Liver (tissue), 9 donors: ENCODE measurements around the gene TPRG1L. TPM values are rescaled to one million over a fixed set of nuclear protein-coding genes. Genes with fewer than 3 reads are reported as not detected.
"Not testable (repeated sequence)": the region's sequence is repeated elsewhere in the genome, so short reads cannot be mapped to it uniquely, and the experiment has no call there.

Experiments
- DNase-seq: peaks from one replicate; pipeline ENCODE4 v3.0.0-alpha.2; 2017; ENCODE audit warnings: low spot score
- H3K27ac ChIP-seq, 2 donors: one replicate each; pipeline ENCODE4 v1.7.0; 2013; ENCODE audit warnings: inconsistent platforms in 2 of 2, low read length in 2 of 2, control low read depth in 1 of 2, low read depth in 1 of 2, mild to moderate bottlenecking in 1 of 2
- H3K27me3 ChIP-seq, 4 donors: one replicate each; pipeline versions ENCODE4 v1.6.1 to v1.7.0; 2013; ENCODE audit warnings: low read length in 3 of 4, inconsistent platforms in 1 of 4, mild to moderate bottlenecking in 1 of 4, moderate library complexity in 1 of 4; ENCODE audit not compliant: control insufficient read depth in 4 of 4, insufficient read depth in 4 of 4
- H3K36me3 ChIP-seq, 4 donors: one replicate each; pipeline versions ENCODE4 v1.6.1 to v1.7.0; 2013; ENCODE audit warnings: low read length in 3 of 4, mild to moderate bottlenecking in 3 of 4, low read depth in 1 of 4, moderate library complexity in 1 of 4; ENCODE audit not compliant: control insufficient read depth in 4 of 4, insufficient read depth in 3 of 4
- H3K4me1 ChIP-seq, 4 donors: one replicate each; pipeline versions ENCODE4 v1.6.1 to v1.7.0; 2013; ENCODE audit warnings: low read length in 3 of 4, mild to moderate bottlenecking in 3 of 4, moderate library complexity in 1 of 4; ENCODE audit not compliant: control insufficient read depth in 4 of 4, insufficient read depth in 4 of 4
- H3K4me3 ChIP-seq, 3 donors: one replicate each; pipeline versions ENCODE4 v1.6.1 to v1.7.0; 2013; ENCODE audit warnings: low read length in 3 of 3, control low read depth in 1 of 3, low read depth in 1 of 3, mild to moderate bottlenecking in 1 of 3
- H3K9ac ChIP-seq, 2 donors: one replicate each; pipeline ENCODE4 v1.7.0; 2013; ENCODE audit warnings: low read length in 2 of 2, mild to moderate bottlenecking in 2 of 2, moderate library complexity in 2 of 2, control low read depth in 1 of 2, low read depth in 1 of 2
- H3K9me3 ChIP-seq, 4 donors: one replicate each; pipeline versions ENCODE4 v1.6.1 to v1.7.0; 2013; ENCODE audit warnings: low read length in 3 of 4; ENCODE audit not compliant: control insufficient read depth in 4 of 4
- ATF3 ChIP-seq: IDR thresholded peaks from 2 replicates; pipeline ENCODE4 v1.6.1; 2016; ENCODE audit warnings: antibody characterized with exemption
- EGR1 ChIP-seq, 2 donors: IDR thresholded peaks; 2 replicates each; pipeline ENCODE4 v1.6.1; 2016 to 2018; ENCODE audit warnings: antibody characterized with exemption in 2 of 2, low read depth in 2 of 2
- FOXA1 ChIP-seq: IDR thresholded peaks from 2 replicates; pipeline ENCODE4 v1.6.1; 2016; ENCODE audit warnings: antibody characterized with exemption
- FOXA2 ChIP-seq: IDR thresholded peaks from 2 replicates; pipeline ENCODE4 v1.6.1; 2016; ENCODE audit warnings: antibody characterized with exemption
- GABPA ChIP-seq, 2 donors: IDR thresholded peaks in 1 of 2; conservative IDR thresholded peaks in 1 of 2; 2 replicates each; pipeline ENCODE4 v1.6.1; 2016; ENCODE audit warnings: antibody characterized with exemption in 2 of 2, mild to moderate bottlenecking in 1 of 2, moderate library complexity in 1 of 2
- HNF4A ChIP-seq, 2 donors: conservative IDR thresholded peaks; 2 replicates each; pipeline ENCODE4 v1.6.1; 2016; ENCODE audit warnings: antibody characterized with exemption in 2 of 2, mild to moderate bottlenecking in 2 of 2
- HNF4G ChIP-seq: IDR thresholded peaks from 2 replicates; pipeline ENCODE4 v1.6.1; 2016; ENCODE audit warnings: antibody characterized with exemption
- JUND ChIP-seq, 2 donors: IDR thresholded peaks; 2 replicates each; pipeline ENCODE4 v1.6.1; 2016; ENCODE audit warnings: antibody characterized with exemption in 2 of 2
- NR2F2 ChIP-seq: IDR thresholded peaks from 2 replicates; pipeline ENCODE4 v1.6.1; 2016; ENCODE audit warnings: antibody characterized with exemption
- RAD21 ChIP-seq, 2 donors: IDR thresholded peaks; 2 replicates each; pipeline ENCODE4 v1.6.1; 2016; ENCODE audit warnings: antibody characterized with exemption in 2 of 2, mild to moderate bottlenecking in 2 of 2
- REST ChIP-seq: IDR thresholded peaks from 2 replicates; pipeline ENCODE4 v1.6.1; 2016; ENCODE audit warnings: antibody characterized with exemption, mild to moderate bottlenecking
- RXRA ChIP-seq, 2 donors: IDR thresholded peaks; 2 replicates each; pipeline ENCODE4 v1.6.1; 2017 to 2018; ENCODE audit warnings: antibody characterized with exemption in 2 of 2, mild to moderate bottlenecking in 1 of 2
- SP1 ChIP-seq: IDR thresholded peaks from 2 replicates; pipeline ENCODE4 v1.6.1; 2018; ENCODE audit warnings: antibody characterized with exemption, mild to moderate bottlenecking
- YY1 ChIP-seq: IDR thresholded peaks from 2 replicates; pipeline ENCODE4 v1.6.1; 2016; ENCODE audit warnings: antibody characterized with exemption, mild to moderate bottlenecking
- ZBTB33 ChIP-seq: IDR thresholded peaks from 2 replicates; pipeline ENCODE4 v1.6.1; 2016; ENCODE audit warnings: antibody characterized with exemption
- WGBS: extraction: QIAGEN DNeasy Blood & Tissue Kit; methylation state at CpG from one replicate; pipeline ENCODE4 v1.1.7; 2013; 5-methylcytosine and 5-hydroxymethylcytosine counted together
- polyA plus RNA-seq, 2 donors: library from polyadenylated mRNA; stranded (reverse) in 1 of 2; unstranded in 1 of 2; fragments of 200-250 nt in 1 of 2; fragments of >200 nt in 1 of 2; fragmentation: Nextera tagmentation in 1 of 2; extraction: Ambion mirVana in 1 of 2; gene quantifications; one replicate each; pipeline versions ENCODE4 v1.2.1 to v1.2.3, GENCODE V29; 2013 to 2015
- total RNA-seq, 2 donors: library from RNA; depleted of rRNA; stranded (reverse); fragments of >200 nt; gene quantifications; one replicate each; pipeline ENCODE4 v1.2.3, GENCODE V29; 2014
- donor health status: healthy.
- donor health status: healthy.
- donor health status: healthy.
- donor health status: healthy.
- donor health status: healthy.

The TPRG1L gene
- total and polyA plus RNA-seq, 4 donors = 29.3 to 51.0 (median 43.9) TPM

GRCh38 chr1:3579626-3580025 is 45.2 kb upstream of the TPRG1L start:
- DNase-seq = no peak
- WGBS = 82% methylated on average over 16 of the region's 16 CpGs
- Histone ChIP-seq H3K27ac (no peak overlapping the region), H3K4me3 (no peak overlapping the region), H3K9ac (no peak overlapping the region), H3K36me3 (no peaks in the 10 kb centered on the region), H3K4me1 (no peaks in the 10 kb centered on the region), H3K9me3 (no peaks in the 10 kb centered on the region), H3K27me3 (no peaks in the 10 kb centered on the region)
- no peak for TF ChIP-seq FOXA2

GRCh38 chr1:3580231-3580630 is 44.6 kb upstream of the TPRG1L start:
- H3K36me3 ChIP-seq = no peaks in the 10 kb centered on the region
- no peak overlapping the region for H3K4me3 ChIP-seq
- no peak for DNase-seq
- 77% methylated on average over 9 of the region's 9 CpGs for WGBS
- TF ChIP-seq ATF3 = no peak
- TF ChIP-seq ZBTB33 = no peak
- TF ChIP-seq SP1 = no peak
- no peak for TF ChIP-seq JUND (IDR thresholded peaks at IDR 0.05)
- no peak for TF ChIP-seq HNF4A (conservative IDR thresholded peaks at IDR 0.05)
- TF ChIP-seq GABPA (IDR thresholded peaks at IDR 0.05 in 1 of 2, conservative IDR thresholded peaks at IDR 0.05 in 1 of 2) = no peak
- no peak for TF ChIP-seq YY1
- TF ChIP-seq REST = no peak
- TF ChIP-seq NR2F2 = no peak
- no peak for TF ChIP-seq RAD21 (IDR thresholded peaks at IDR 0.05)
- no peaks in the 10 kb centered on the region for H3K27me3 ChIP-seq
- no peak overlapping the region for H3K9ac ChIP-seq
- H3K27ac ChIP-seq = no peak overlapping the region
- H3K9me3 ChIP-seq = no peaks in the 10 kb centered on the region
- H3K4me1 ChIP-seq = no peaks in the 10 kb centered on the region

GRCh38 chr1:3581296-3582036 is 43.3 kb upstream of the TPRG1L start:
- Histone ChIP-seq H3K9ac (no peak overlapping the region), H3K4me1 (no peaks in the 10 kb centered on the region), H3K4me3 (no peak overlapping the region), H3K27ac (no peak overlapping the region), H3K9me3 (no peaks in the 10 kb centered on the region), H3K36me3 (no peaks in the 10 kb centered on the region), H3K27me3 (no peaks in the 10 kb centered on the region)
- 57% methylated on average over 16 of the region's 16 CpGs for WGBS
- TF ChIP-seq EGR1 (IDR thresholded peaks at IDR 0.05; ENCODE audit: low read depth in 2 of 2) = no peak
- no peak for TF ChIP-seq YY1
- peak; percentile 27 for TF ChIP-seq NR2F2
- no peak for TF ChIP-seq HNF4A (conservative IDR thresholded peaks at IDR 0.05)
- no peak for TF ChIP-seq GABPA (IDR thresholded peaks at IDR 0.05 in 1 of 2, conservative IDR thresholded peaks at IDR 0.05 in 1 of 2)
- TF ChIP-seq HNF4G = no peak
- TF ChIP-seq RXRA (IDR thresholded peaks at IDR 0.05) = no peak
- TF ChIP-seq RAD21 (IDR thresholded peaks at IDR 0.05) = no peak
- no peak for TF ChIP-seq FOXA1
- no peak for DNase-seq

- not testable (repeated sequence) for H3K4me1 ChIP-seq, H3K27me3 ChIP-seq, H3K4me3 ChIP-seq, DNase-seq, H3K9me3 ChIP-seq, H3K27ac ChIP-seq, H3K9ac ChIP-seq, H3K36me3 ChIP-seq
- WGBS = 85% methylated on average over 21 of the region's 21 CpGs
Measured at GRCh38 chr1:3583751-3584150, 41.1 kb upstream of the TPRG1L start.
